HCT116 (cell line): ENCODE data around the gene TMOD4. TPM values are rescaled to one million over a fixed set of nuclear protein-coding genes. Genes with fewer than 3 reads are reported as not detected.

Experiments
- ATAC-seq: fragments of 200-7000 bp; cut with Tn5 transposase; 2 replicates; pipeline ENCODE4 v1.9.1; 2020; ENCODE audit warnings: mild to moderate bottlenecking, moderate library complexity
- BruUV-seq: library from RNA; stranded (reverse); fragments of 400-500 nt; replicated peaks from 2 replicates; lab custom pipeline; 2021; lab: Mats Ljungman, UMichigan
- CTCF ChIA-PET: fragments of 300-600 bp; sonication (Branson Sonifier 250); formaldehyde crosslinking; loops from one replicate; lab custom pipeline; 2021; ENCODE audit warnings: antibody characterized with exemption; lab: Charles Lee
- POLR2A ChIA-PET: fragments of 300-600, 350-600 bp; sonication (Branson Sonifier 250); formaldehyde crosslinking; loops from one replicate; lab custom pipeline; 2021; ENCODE audit warnings: antibody characterized with exemption; lab: Charles Lee
- RAD21 ChIA-PET, 2 experiments: fragments of 300-600 bp; sonication (Branson Sonifier 250); formaldehyde crosslinking; loops; one replicate each; lab custom pipeline; 2023; ENCODE audit warnings: low total read pairs in 2 of 2; ENCODE audit not compliant: uncharacterized antibody in 2 of 2, unreplicated experiment in 2 of 2, low non-redundant PET in 1 of 2; lab: Charles Lee
- DNase-seq: peaks from one replicate; pipeline ENCODE4 v3.0.0-alpha.2; 2010; ENCODE audit warnings: low read depth, low spot score
- H2AFZ ChIP-seq: fragments of 200-600 bp; shearing (Covaris generic), sonication (generic); 2 replicates; pipeline ENCODE4 v1.6.1; 2017; ENCODE audit warnings: low read depth, mixed run types, mixed read lengths, antibody characterized with exemption, low read length; ENCODE audit not compliant: poor library complexity, severe bottlenecking
- H3K27ac ChIP-seq: 2 replicates; pipeline ENCODE4 v1.5.1; 2012; ENCODE audit warnings: low read depth, low read length
- H3K27me3 ChIP-seq: fragments of 200-600 bp; sonication (generic); 2 replicates; pipeline ENCODE4 v1.6.1; 2016; ENCODE audit warnings: mixed run types, low read length, mixed read lengths; ENCODE audit not compliant: insufficient read depth
- H3K36me3 ChIP-seq, 2 experiments: fragments of 200-500 bp in 1 of 2; fragments of 200-600 bp in 1 of 2; sonication (Bioruptor generic) in 1 of 2; sonication (generic) in 1 of 2; 2 replicates each; pipeline versions ENCODE4 v1.5.1 to v1.6.1; 2014 to 2016; ENCODE audit warnings: low read length in 2 of 2, inconsistent platforms in 1 of 2, mixed read lengths in 1 of 2, mixed run types in 1 of 2; ENCODE audit not compliant: insufficient read depth in 2 of 2, control insufficient read depth in 1 of 2
- H3K4me1 ChIP-seq, 2 experiments: fragments of 200-600 bp in 1 of 2; sonication (generic) in 1 of 2; 2 replicates each; pipeline versions ENCODE4 v1.5.1 to v1.6.1; 2012 to 2017; ENCODE audit warnings: low read length in 2 of 2, inconsistent platforms in 1 of 2, mild to moderate bottlenecking in 1 of 2, mixed read lengths in 1 of 2, mixed run types in 1 of 2, moderate library complexity in 1 of 2; ENCODE audit not compliant: insufficient read depth in 2 of 2, control insufficient read depth in 1 of 2
- H3K4me2 ChIP-seq: fragments of 200-600 bp; sonication (generic); 2 replicates; pipeline ENCODE4 v1.6.1; 2017; ENCODE audit warnings: mixed run types, low read length, mixed read lengths
- H3K4me3 ChIP-seq, 2 experiments: fragments of 200-600 bp in 1 of 2; sonication (generic) in 1 of 2; replicated peaks in 1 of 2; 2 replicates each; pipeline ENCODE4 v1.5.1; 2011 to 2016; ENCODE audit warnings: low read length in 2 of 2, control low read depth in 1 of 2, low read depth in 1 of 2, mild to moderate bottlenecking in 1 of 2, mixed read lengths in 1 of 2, mixed run types in 1 of 2
- H3K79me2 ChIP-seq: fragments of 200-600 bp; sonication (generic); 2 replicates; pipeline ENCODE4 v1.6.1; 2017; ENCODE audit warnings: mild to moderate bottlenecking, mixed run types, low read length, moderate library complexity, mixed read lengths; ENCODE audit not compliant: insufficient read depth
- H3K9ac ChIP-seq: fragments of 200-600 bp; sonication (generic); 2 replicates; pipeline ENCODE4 v1.6.1; 2016; ENCODE audit warnings: low read length, mixed read lengths
- H3K9me2 ChIP-seq: fragments of 200-600 bp; sonication (generic), shearing (Covaris generic); 2 replicates; pipeline ENCODE4 v1.6.1; 2017; ENCODE audit warnings: mixed run types, mild to moderate bottlenecking, moderate library complexity; ENCODE audit not compliant: insufficient read depth
- H3K9me3 ChIP-seq, 2 experiments: fragments of 200-500 bp in 1 of 2; fragments of 200-600 bp in 1 of 2; sonication (Bioruptor generic) in 1 of 2; sonication (generic) in 1 of 2; 2 replicates each; pipeline ENCODE4 v1.6.1; 2014 to 2017; ENCODE audit warnings: low read length in 2 of 2, mixed read lengths in 2 of 2, inconsistent platforms in 1 of 2, low read depth in 1 of 2, mild to moderate bottlenecking in 1 of 2, mixed run types in 1 of 2, moderate library complexity in 1 of 2; ENCODE audit not compliant: control insufficient read depth in 1 of 2, insufficient read depth in 1 of 2
- H4K20me1 ChIP-seq: fragments of 200-600 bp; sonication (generic), shearing (Covaris generic); 2 replicates; pipeline ENCODE4 v1.6.1; 2017; ENCODE audit warnings: mixed run types, mild to moderate bottlenecking, moderate library complexity; ENCODE audit not compliant: insufficient read depth
- EZH2phosphoT487 ChIP-seq: fragments of 200-600 bp; IDR thresholded peaks from 2 replicates; pipeline ENCODE4 v1.6.1; 2018; ENCODE audit warnings: antibody characterized with exemption, borderline replicate concordance
- FOSL1 ChIP-seq: IDR thresholded peaks from 2 replicates; pipeline ENCODE4 v1.6.1; 2012; ENCODE audit warnings: low read depth
- SP1 ChIP-seq: IDR thresholded peaks from 2 replicates; pipeline ENCODE4 v1.6.1; 2012; ENCODE audit warnings: low read depth
- YY1 ChIP-seq: IDR thresholded peaks from 2 replicates; pipeline ENCODE4 v1.6.1; 2011; ENCODE audit warnings: low read length, low read depth, moderate library complexity, mild to moderate bottlenecking; ENCODE audit not compliant: insufficient replicate concordance; ENCODE audit errors: extremely low read depth
- ZFX ChIP-seq: fragments of 450-650 bp; IDR thresholded peaks from 2 replicates; pipeline ENCODE4 v1.6.1; 2017
- intact Hi-C: fragments of 100-400 bp; cut with micrococcal nuclease; formaldehyde crosslinking; loops from 2 replicates; pipeline ENCODE4 v1.10.0; 2022
- total RNA-seq: library from RNA; stranded (reverse); gene quantifications from one replicate; pipeline ENCODE4 v1.2.1, GENCODE V29; 2021; ENCODE audit not compliant: unreplicated experiment

Gene TMOD4
- total RNA-seq, 1 experiment from 2014 or later: 1.8 TPM

DNA sequence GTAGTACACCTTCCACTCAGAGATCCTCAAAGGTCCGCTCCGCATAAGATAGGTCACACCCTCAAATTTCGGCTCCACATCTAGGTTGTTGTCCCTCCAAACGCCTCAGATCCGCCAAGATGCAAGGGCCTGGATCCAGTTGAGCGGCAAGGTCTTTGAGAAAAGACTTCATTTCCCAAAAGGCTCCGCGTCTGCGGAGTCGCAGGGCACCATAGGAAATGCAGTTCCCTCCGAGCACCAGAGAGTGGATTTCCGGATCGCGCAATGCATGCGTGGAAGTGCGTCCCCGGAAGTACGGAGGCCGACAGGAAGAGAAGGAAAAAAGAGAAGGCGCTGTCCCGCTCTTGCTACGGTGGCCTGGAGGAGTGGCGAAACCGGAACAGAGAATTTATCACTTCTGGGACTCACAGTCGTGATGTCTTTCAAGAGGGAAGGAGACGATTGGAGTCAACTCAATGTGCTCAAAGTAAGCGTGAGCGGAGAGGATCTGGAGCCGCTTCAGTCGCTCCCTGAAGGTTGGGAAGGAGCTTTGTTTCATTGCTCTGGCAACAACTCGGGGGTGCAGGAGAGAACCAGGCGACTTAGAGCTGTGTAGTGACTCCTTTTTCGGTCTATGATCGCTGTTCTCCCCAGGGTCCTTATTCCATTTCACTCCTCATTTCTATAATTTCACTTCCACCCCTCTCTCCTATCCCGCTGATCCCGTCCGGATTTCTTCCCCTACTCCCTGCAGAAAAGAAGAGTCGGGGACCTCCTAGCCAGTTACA lies 9.9 kb downstream of the TMOD4 start, which contains the start of the genes LYSMD1 and SCNM1 (continued):
- TF ChIP-seq YY1 (peak; percentile 87), ZFX (peak; percentile 95), FOSL1 (no peak), EZH2phosphoT487 (no peak)

DNA sequence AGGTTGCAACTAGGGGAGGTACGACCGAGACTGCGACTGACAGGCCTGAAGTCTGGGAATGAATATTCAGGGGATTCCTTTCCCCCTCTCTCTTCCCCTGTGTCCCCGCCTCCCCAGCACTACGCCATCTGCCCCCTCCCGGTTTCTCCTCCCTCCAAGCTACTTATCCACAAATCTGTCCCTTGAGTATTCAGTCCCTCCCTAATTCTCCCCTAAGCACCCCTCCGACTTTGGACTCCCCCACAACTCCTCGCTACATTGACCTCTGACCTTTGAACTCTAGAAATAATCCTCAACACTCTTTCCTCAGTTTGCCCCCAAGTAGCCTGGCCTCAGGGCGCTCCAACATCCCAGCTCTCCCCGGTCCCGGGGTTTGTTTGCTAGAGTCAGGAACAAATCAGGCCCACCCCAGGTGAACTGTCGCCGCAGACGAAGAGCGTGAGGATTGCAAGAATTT lies 10.5 kb downstream of the TMOD4 start:
- peaks cover 11 to 19% of the 10 kb centered on the region in 2 experiments for H3K4me1 ChIP-seq
- H3K4me2 ChIP-seq: peak overlapping the region; percentile 85
- ChIA-PET CTCF (no interaction called here), RAD21 (no interaction called here), POLR2A (no interaction called here)
- H3K27ac ChIP-seq: peak overlapping the region; percentile 50
- H3K36me3 ChIP-seq: peaks cover 7 to 12% of the 10 kb centered on the region in 2 experiments; a peak in 3 of 4 replicates
- peak; percentile 37 for ATAC-seq
- intact Hi-C loops: no loop called here
- no peaks in the 10 kb centered on the region for H3K9me3 ChIP-seq
- H3K9ac ChIP-seq: peak overlapping the region; percentile 84
- BruUV-seq: TSS peak; percentile 67
- H3K4me3 ChIP-seq: peak overlapping the region; percentile 83 to 88
- DNase-seq: no peak
- H3K9me2 ChIP-seq: no peaks in the 10 kb centered on the region
- peak overlapping the region; percentile 43 for H2AFZ ChIP-seq
- no peaks in the 10 kb centered on the region for H3K27me3 ChIP-seq
- no peaks in the 10 kb centered on the region for H4K20me1 ChIP-seq
- H3K79me2 ChIP-seq: peaks cover 24% of the 10 kb centered on the region; the same call in 1 of the 2 replicates
- TF ChIP-seq SP1: no peak
- TF ChIP-seq YY1: no peak

DNA sequence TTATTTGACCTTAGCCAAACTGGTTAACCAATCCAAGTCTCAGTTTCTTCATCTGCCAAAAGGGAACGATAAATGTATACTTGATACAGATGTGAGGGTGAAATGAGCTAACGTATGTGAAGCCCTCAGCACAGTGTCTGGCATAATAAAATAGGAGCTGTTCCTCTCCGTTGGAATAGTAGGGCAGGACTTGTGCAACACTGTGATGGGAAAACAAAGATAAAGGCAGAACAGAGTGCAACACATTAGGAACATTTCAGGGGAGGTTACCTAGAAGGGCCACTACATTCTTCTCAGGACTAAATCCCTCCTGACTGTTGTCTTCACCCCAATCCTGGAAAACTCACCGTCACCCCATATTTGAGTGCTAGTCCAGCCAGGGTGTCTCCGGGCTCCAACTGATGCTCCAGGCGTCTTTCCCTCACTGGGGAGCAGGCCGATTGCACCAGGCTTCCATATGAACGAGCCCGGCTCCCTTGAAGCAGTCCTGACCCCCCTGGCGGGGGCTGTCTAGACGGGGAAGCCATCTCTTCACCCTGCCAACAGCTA lies 11.0 kb downstream of the TMOD4 start:
- no peak; the same call in 1 of the 2 replicates for ATAC-seq
- BruUV-seq: no TSS peak
- TF ChIP-seq ZFX: no peak
- ChIA-PET RAD21 (no interaction called here), POLR2A (no interaction called here), CTCF (no interaction called here)
- Histone ChIP-seq H3K36me3 (peaks cover 7 to 12% of the 10 kb centered on the region in 2 experiments; a peak in 3 of 4 replicates), H3K4me3 (peak overlapping the region; percentile 83 to 88), H3K9me2 (no peaks in the 10 kb centered on the region), H4K20me1 (no peaks in the 10 kb centered on the region), H3K27me3 (no peaks in the 10 kb centered on the region), H3K9me3 (no peaks in the 10 kb centered on the region), H3K27ac (peak overlapping the region; percentile 50), H3K79me2 (peaks cover 24% of the 10 kb centered on the region; the same call in 1 of the 2 replicates), H3K9ac (peak overlapping the region; percentile 84), H3K4me1 (peaks cover 11 to 19% of the 10 kb centered on the region in 2 experiments), H3K4me2 (peak overlapping the region; percentile 85), H2AFZ (no peak overlapping the region)
- intact Hi-C loops: no loop called here
- no peak for DNase-seq
